ENCODE measurements around the gene NRGN. TPM values are rescaled to one million over a fixed set of nuclear protein-coding genes. Genes with fewer than 3 reads are reported as not detected.

The NRGN gene
- total RNA-seq, 6 experiments from 2014 or later, result 0.43 to 4.6 (median 1.4) TPM; not detected in 1

- Histone ChIP-seq H3K36me3 (no peaks in the 10 kb centered on the region), H3K9me3 (no peaks in the 10 kb centered on the region), H3K27me3 (peaks cover 0 to 9% of the 10 kb centered on the region in 2 donors), H3K4me1 (peaks cover 0 to 9% (median 0%) of the 10 kb centered on the region in 4 donors), H3K4me3 (peak overlapping the region in 2 of 3 donors; percentile 46 to 62), H3K27ac (no peak overlapping the region)
- ATAC-seq, result no peak
- DNase-seq, result no peak
- TF ChIP-seq CTCF (IDR thresholded peaks at IDR 0.05) (no peak), POLR2A (IDR thresholded peaks at IDR 0.05) (no peak)
- WGBS (ENCODE audit: insufficient coverage, low coverage, low lambda C conversion rate, missing lambda C conversion rate), result 32% methylated on average over 21 of the region's 44 CpGs
- intact Hi-C loops (cut with DNase I), result no loop called here
Measured at GRCh38 chr11:124745270-124745834, 5.6 kb downstream of the NRGN start.

GRCh38 chr11:124745835-124746620 is 6.3 kb downstream of the NRGN start:
- peaks cover 0 to 9% (median 0%) of the 10 kb centered on the region in 4 donors for H3K4me1 ChIP-seq
- intact Hi-C loops (cut with DNase I), result no loop called here

GRCh38 chr11:124746621-124747243 is 7.0 kb downstream of the NRGN start:
- peak; percentile 92 to 93 (median 92) for ATAC-seq
- Histone ChIP-seq H3K27me3 (peaks cover 0 to 9% of the 10 kb centered on the region in 2 donors), H3K4me3 (peak overlapping the region; percentile 46 to 62 (median 52)), H3K27ac (peak overlapping the region; percentile 43 to 65 (median 53)), H3K4me1 (peaks cover 0 to 10% (median 0%) of the 10 kb centered on the region in 4 donors), H3K9me3 (no peaks in the 10 kb centered on the region), H3K36me3 (no peaks in the 10 kb centered on the region)
- peak; percentile 33 to 52 (median 40) for TF ChIP-seq CTCF (IDR thresholded peaks at IDR 0.05)
- TF ChIP-seq POLR2A (IDR thresholded peaks at IDR 0.05), result peak; percentile 65
- DNase-seq, result peak; percentile 86 to 90 (median 90)
- under 1% methylated on average over 21 of the region's 37 CpGs for WGBS (ENCODE audit: insufficient coverage, low coverage, low lambda C conversion rate, missing lambda C conversion rate)
- intact Hi-C loops (cut with DNase I), result no loop called here

More at GRCh38 chr11:124745835-124746620, 6.3 kb downstream of the NRGN start:
- Histone ChIP-seq H3K27me3 (peaks cover 0 to 9% of the 10 kb centered on the region in 2 donors), H3K27ac (peak overlapping the region; percentile 43 to 65 (median 53)), H3K9me3 (no peaks in the 10 kb centered on the region), H3K36me3 (no peaks in the 10 kb centered on the region), H3K4me3 (peak overlapping the region; percentile 46 to 62 (median 52))
- DNase-seq (peak in 1 of 3 donors; percentile 42), ATAC-seq (peak in 3 of 4 donors; percentile 2 to 20 (median 4))
- WGBS (ENCODE audit: insufficient coverage, low coverage, low lambda C conversion rate, missing lambda C conversion rate), result 6% methylated on average over 30 of the region's 41 CpGs
- TF ChIP-seq CTCF (IDR thresholded peaks at IDR 0.05), result peak in 3 of 4 donors; percentile 10 to 19 (median 13)
- TF ChIP-seq POLR2A (IDR thresholded peaks at IDR 0.05), result no peak

- Histone ChIP-seq H3K9me3 (no peaks in the 10 kb centered on the region), H3K27me3 (peaks cover 0 to 9% of the 10 kb centered on the region in 2 donors), H3K4me1 (peaks cover 0 to 17% (median 0%) of the 10 kb centered on the region in 4 donors), H3K4me3 (no peak overlapping the region), H3K36me3 (no peaks in the 10 kb centered on the region), H3K27ac (peak overlapping the region in 1 of 3 donors; percentile 15)
- intact Hi-C loops (cut with DNase I), result no loop called here
- 50% methylated on average over 12 of the region's 14 CpGs for WGBS (ENCODE audit: insufficient coverage, low coverage, low lambda C conversion rate, missing lambda C conversion rate)
- no peak for ATAC-seq
- no peak for DNase-seq
- TF ChIP-seq CTCF (IDR thresholded peaks at IDR 0.05) (no peak), POLR2A (IDR thresholded peaks at IDR 0.05) (no peak)
Measured at GRCh38 chr11:124747406-124748099, 7.8 kb downstream of the NRGN start.
